VCaP (cell line): ENCODE data around the gene CD7.

Source experiments
- H3K27ac ChIP-seq: fragments of 450-650 bp; 2 replicates; pipeline ENCODE4 v1.5.1; 2017
- TF ChIP-seq, protein P1 (sequence below): fragments of 450-650 bp; conservative IDR thresholded peaks from 2 replicates; pipeline ENCODE4 v1.5.1; 2017; ENCODE audit warnings: mild to moderate bottlenecking, moderate library complexity

The CD7 gene

GRCh38 chr17:82334204-82334621 is 16.8 kb upstream of the CD7 start:
- TF ChIP-seq, protein P1, sequence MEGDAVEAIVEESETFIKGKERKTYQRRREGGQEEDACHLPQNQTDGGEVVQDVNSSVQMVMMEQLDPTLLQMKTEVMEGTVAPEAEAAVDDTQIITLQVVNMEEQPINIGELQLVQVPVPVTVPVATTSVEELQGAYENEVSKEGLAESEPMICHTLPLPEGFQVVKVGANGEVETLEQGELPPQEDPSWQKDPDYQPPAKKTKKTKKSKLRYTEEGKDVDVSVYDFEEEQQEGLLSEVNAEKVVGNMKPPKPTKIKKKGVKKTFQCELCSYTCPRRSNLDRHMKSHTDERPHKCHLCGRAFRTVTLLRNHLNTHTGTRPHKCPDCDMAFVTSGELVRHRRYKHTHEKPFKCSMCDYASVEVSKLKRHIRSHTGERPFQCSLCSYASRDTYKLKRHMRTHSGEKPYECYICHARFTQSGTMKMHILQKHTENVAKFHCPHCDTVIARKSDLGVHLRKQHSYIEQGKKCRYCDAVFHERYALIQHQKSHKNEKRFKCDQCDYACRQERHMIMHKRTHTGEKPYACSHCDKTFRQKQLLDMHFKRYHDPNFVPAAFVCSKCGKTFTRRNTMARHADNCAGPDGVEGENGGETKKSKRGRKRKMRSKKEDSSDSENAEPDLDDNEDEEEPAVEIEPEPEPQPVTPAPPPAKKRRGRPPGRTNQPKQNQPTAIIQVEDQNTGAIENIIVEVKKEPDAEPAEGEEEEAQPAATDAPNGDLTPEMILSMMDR = no peak
- H3K27ac ChIP-seq = peak overlapping the region; percentile 91

DNA sequence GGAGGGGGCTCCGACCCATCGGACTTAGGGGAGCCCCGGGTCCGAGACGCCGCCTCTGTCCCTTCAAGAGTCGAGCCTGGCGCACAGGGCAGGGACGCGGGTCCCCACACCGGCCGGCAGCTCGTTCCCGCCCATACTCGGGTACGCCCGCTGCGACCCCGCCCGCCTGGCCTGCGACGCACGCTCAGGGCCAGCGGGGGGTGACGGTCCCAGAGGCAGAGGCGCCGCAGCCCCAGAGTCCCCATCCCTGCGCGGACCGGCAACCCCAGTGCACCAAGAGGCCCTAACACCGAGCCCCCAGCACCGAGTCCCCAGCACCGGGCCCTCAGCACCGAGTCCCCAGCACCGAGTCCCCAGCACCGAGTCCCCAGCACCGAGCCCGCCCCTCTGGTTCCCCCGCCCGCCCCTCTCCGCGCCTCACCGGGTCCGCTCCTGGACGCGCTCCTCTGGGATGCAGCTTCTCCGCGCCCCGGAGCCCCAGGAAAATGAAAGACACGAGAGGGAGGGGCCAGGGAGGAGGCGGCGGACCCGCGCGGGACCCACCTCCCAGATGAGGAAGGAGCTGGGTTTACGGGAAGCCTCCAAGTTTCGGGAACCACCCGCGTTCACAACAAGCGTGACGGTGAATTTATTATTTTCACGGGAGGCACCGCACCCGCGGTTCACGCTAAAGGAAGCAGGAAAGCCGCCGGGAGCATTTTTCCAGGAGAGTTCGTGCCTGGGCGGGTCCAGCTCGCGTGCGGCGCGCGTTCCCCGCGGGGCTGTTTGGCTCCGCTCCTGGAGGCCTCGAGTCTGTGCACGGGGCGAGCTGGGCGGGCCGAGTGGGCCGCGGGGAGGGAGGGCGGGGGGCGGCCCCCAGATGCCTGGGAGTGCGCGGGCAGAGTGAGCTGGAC is 16.1 kb upstream of the CD7 start, which contains the start of gene SECTM1:
SECTM1 (minus strand) TSS at position 488 of the 893 bp plus-strand sequence. CDS start 6,526 bp downstream, outside the sequence.
- TF ChIP-seq, protein P1 = no peak
- peak within 1 kb of the TSS; percentile 91 for H3K27ac ChIP-seq

- TF ChIP-seq, protein P1 = peak; percentile 31; the same call in 1 of the 2 replicates
These were observed 15.4 kb upstream of the CD7 start for GRCh38 chr17:82332669-82333278.

DNA sequence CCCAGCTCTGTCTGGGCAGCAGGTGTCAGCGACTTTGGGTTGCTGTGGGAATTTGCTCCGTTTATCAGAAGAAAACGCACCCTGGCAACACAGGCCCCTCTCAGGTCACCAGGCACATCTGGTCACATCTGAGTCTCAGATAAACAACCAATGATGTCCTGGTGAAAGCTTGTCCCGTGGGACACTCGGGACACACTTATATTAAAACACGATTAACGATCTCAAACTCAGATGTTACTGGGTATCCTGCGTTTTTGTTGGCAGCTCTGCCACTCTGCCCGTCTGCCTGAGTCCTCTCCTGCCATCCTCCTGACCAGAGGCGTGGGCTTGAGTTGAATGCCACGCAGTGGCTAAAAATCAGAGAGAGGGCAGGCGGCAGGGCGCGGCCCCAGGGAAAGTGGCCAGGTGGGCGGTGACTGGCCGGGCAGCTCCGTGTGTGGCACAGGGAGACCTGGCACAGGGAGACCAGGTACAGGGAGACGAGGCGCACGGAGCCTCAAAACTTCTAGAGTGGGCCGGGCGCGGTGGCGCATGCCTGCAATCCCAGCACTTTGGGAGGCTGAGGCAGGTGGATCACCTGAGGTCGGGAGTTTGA is 14.0 kb upstream of the CD7 start:
- TF ChIP-seq, protein P1 = no peak
- peak overlapping the region; percentile 91 for H3K27ac ChIP-seq

More at GRCh38 chr17:82332669-82333278, 15.4 kb upstream of the CD7 start:
- H3K27ac ChIP-seq = peak overlapping the region; percentile 91

GRCh38 chr17:82330322-82331239 is 13.2 kb upstream of the CD7 start:
- TF ChIP-seq, protein P1 = no peak
- H3K27ac ChIP-seq = no peak overlapping the region; the same call in 1 of the 2 replicates

DNA sequence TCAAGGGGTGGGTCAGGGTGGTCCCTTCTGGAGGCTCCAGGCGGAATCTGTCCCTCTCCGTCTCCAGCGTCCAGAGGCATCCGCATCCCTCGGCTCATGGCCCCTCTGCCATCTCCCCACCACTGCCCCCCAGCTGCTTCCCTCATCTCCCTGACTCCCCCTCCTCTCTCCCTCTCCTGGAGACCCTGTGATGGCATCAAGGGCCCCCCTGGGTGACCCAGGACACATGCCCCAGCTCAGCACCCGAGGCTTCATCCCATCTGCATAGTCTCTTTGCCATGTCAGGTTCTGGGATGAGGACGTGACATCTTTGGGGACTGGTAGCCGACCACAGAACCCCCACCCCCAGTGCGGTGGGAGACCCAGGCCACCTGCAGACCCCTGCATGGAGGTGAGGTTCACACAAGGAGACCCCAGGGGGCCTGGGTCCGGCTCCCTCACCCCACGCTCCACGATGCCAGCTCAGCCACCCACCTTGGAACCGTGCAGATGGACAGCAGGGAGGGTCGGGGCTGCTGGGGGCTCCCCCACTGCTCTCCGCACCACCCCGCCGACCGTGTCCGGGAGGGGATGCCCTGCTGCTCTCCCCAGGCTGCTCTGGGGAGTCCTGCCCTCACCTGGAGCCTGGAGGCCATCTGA is 12.4 kb upstream of the CD7 start:
- TF ChIP-seq, protein P1 = no peak
- H3K27ac ChIP-seq = no peak overlapping the region; the same call in 1 of the 2 replicates
